ENCODE data around the gene ACAT1. TPM values are rescaled to one million over a fixed set of nuclear protein-coding genes. Genes with fewer than 3 reads are reported as not detected.
A peak's percentile ranks its signal among the peaks of the same experiment; 100 is the strongest.
"Not testable (repeated sequence)": the region's sequence is repeated elsewhere in the genome, so short reads cannot be mapped to it uniquely, and the experiment has no call there.

Gene ACAT1
- total RNA-seq, 1 donor from 2014 or later: 187 TPM

DNA sequence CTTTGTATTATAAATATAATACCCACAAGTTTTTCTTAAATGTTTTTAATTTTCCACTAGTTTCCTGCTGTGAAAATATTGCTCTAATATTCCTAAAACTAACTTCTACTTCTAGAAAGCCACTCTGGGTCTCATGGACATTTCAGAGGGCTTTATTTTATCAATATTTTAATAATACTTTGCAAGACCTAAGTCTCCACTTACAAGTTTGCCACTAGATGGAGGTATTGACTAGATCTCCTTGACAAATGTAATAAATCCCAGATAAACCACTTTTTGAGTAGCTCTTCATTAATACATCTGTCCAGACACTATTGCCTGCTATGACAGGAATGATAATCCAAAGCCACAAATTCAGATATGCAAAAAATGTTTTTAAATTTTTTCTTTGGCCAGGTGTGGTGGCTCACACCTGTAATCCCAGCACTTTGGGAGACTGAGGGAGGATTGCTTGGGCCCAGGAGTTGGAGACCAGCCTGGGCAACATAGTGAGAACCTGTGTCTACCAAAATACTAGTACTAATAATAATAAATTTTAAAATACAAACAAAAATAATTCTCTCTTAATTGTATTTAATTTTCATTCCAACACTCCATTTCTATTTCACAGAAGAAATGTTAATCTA, 3.5 kb upstream of the ACAT1 start:
- intact Hi-C loops (cut with DNase I): no loop called here
- no peak for DNase-seq (ENCODE audit: low spot score in 2 of 2)

DNA sequence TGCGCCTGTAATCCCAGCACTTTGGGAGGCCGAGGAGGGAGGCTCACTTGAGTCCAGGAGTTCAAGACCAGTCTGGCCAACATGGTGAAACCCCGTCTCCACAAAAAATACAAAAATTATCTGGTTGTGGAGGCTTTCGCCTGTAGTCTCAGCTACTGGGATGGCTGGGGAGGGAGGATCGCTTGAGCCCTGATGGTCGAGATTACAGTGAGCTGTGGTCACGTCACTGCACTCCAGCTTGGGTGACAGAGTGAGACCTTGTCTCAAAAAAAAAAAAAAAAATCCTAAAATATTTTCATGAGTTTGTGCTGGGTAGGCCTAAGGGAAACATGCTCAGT, 462 bp upstream of the ACAT1 start:
- not testable (repeated sequence) for H3K9me3 ChIP-seq, H3K27me3 ChIP-seq, H3K36me3 ChIP-seq
- Histone ChIP-seq H3K4me1 (peaks cover 0 to 20% of the 10 kb centered on the region in 2 donors), H3K4me3 (peak overlapping the region; percentile 84 to 92), H3K27ac (peak overlapping the region; percentile 96 to 97)
- DNase-seq (ENCODE audit: low spot score in 2 of 2): peak in 1 of 2 donors; percentile 67
- intact Hi-C loops (cut with DNase I): loop anchor here (1.0 to 10.0 kb wide), 7 partner anchors 101 to 1971 kb away; partner anchors contain the start of genes C11orf65, CUL5, CWF19L2 and NPAT

More for the DNA sequence above, 3.5 kb upstream of the ACAT1 start:
- Histone ChIP-seq H3K27ac (no peak overlapping the region), H3K4me3 (no peak overlapping the region), H3K36me3 (no peaks in the 10 kb centered on the region), H3K9me3 (no peaks in the 10 kb centered on the region), H3K4me1 (peaks cover 0 to 13% of the 10 kb centered on the region in 2 donors), H3K27me3 (no peaks in the 10 kb centered on the region)
- TF ChIP-seq, protein P1, sequence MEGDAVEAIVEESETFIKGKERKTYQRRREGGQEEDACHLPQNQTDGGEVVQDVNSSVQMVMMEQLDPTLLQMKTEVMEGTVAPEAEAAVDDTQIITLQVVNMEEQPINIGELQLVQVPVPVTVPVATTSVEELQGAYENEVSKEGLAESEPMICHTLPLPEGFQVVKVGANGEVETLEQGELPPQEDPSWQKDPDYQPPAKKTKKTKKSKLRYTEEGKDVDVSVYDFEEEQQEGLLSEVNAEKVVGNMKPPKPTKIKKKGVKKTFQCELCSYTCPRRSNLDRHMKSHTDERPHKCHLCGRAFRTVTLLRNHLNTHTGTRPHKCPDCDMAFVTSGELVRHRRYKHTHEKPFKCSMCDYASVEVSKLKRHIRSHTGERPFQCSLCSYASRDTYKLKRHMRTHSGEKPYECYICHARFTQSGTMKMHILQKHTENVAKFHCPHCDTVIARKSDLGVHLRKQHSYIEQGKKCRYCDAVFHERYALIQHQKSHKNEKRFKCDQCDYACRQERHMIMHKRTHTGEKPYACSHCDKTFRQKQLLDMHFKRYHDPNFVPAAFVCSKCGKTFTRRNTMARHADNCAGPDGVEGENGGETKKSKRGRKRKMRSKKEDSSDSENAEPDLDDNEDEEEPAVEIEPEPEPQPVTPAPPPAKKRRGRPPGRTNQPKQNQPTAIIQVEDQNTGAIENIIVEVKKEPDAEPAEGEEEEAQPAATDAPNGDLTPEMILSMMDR (IDR thresholded peaks at IDR 0.05): peak; percentile 9 to 53 (median 32)

DNA sequence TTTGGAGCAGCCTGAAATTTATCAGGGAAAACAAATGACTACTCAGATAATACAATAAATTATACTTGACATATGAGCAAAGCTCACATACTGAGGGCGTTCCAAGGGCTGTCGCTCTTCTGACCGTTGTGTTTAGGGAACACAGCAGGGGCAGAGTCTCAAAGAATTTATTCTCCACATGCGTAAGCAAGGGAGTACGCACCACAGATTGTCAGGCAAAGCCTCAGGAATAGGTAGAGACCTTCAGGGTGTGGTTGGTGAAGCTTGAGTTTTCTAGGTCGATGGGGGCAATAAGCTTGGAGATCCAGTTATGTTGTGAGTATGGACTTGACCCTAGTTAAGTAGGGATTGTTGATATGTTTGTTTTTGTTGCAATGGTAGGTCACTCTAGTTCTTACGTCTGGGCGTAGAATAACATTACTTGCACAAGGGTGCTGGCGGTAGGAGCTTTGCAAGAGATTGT, 830 bp downstream of the ACAT1 start:
- no peak for DNase-seq (ENCODE audit: low spot score in 2 of 2)
- Histone ChIP-seq H3K36me3 (no peaks in the 10 kb centered on the region), H3K9me3 (no peaks in the 10 kb centered on the region), H3K4me1 (peaks cover 0 to 20% of the 10 kb centered on the region in 2 donors), H3K27ac (peak overlapping the region; percentile 96 to 97), H3K4me3 (peak overlapping the region; percentile 84 to 92), H3K27me3 (no peaks in the 10 kb centered on the region)
- intact Hi-C loops (cut with DNase I): loop anchor here (5.0 to 10.0 kb wide), 5 partner anchors 345 to 1970 kb away; partner anchors contain the start of genes C11orf65, CWF19L2, POGLUT3 and ZC3H12C
- TF ChIP-seq, protein P1 (IDR thresholded peaks at IDR 0.05): no peak

DNA sequence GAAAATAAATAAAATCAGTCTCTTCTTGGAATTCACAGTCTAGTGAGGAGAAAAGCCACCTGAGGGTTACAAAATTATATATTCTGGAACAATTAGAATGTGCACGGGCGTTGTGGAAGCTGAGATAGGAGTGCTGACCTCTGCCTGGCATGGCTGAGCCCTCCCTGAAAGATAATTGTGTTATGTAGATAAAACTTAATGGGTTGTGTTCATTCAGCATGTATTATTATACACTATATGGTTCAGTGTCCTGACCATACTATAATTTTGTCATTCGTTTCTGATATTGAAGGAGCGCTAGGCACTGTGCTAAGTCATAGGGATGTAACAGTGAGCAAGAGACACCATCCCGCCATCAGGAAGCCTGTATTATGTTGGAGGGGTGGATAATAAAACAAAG, 3.7 kb downstream of the ACAT1 start:
- peaks cover 0 to 20% of the 10 kb centered on the region in 2 donors for H3K4me1 ChIP-seq
- no peaks in the 10 kb centered on the region for H3K9me3 ChIP-seq
- intact Hi-C loops (cut with DNase I): loop anchor here (10.0 kb wide), 1 partner anchor 670 kb away; the partner anchor contains the start of gene CWF19L2
- no peak for DNase-seq (ENCODE audit: low spot score in 2 of 2)
- peaks cover 3 to 4% of the 10 kb centered on the region in 2 donors for H3K36me3 ChIP-seq
- no peak overlapping the region for H3K27ac ChIP-seq
- no peak overlapping the region for H3K4me3 ChIP-seq
- TF ChIP-seq, protein P1 (IDR thresholded peaks at IDR 0.05): no peak
- no peaks in the 10 kb centered on the region for H3K27me3 ChIP-seq

DNA sequence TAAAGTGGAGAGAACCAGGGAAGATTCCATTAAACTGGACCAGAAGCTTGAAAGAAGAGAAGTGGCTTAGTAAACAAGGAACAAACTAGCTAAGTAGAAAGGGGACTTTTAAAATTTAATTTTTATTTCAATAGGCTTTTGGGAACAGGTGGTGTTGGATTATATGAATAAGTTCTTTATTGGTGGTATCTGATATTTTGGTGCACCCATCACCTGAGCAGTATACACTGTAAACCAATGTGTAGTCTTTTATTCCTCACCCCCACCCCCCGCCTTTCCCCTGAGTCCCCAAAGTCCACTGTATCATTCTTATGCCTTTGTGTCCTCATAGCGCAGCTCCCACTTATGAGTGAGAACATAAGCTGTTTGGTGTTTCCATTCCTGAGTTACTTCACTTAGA, 7.4 kb downstream of the ACAT1 start:
- intact Hi-C loops (cut with DNase I): loop anchor here (10.0 kb wide), 1 partner anchor 674 kb away; the partner anchor contains the start of gene CWF19L2
- Histone ChIP-seq H3K9me3 (no peaks in the 10 kb centered on the region), H3K4me3 (no peak overlapping the region), H3K4me1 (peaks cover 0 to 6% of the 10 kb centered on the region in 2 donors), H3K36me3 (peaks cover 5 to 13% of the 10 kb centered on the region in 2 donors), H3K27me3 (no peaks in the 10 kb centered on the region), H3K27ac (no peak overlapping the region)
- TF ChIP-seq, protein P1 (IDR thresholded peaks at IDR 0.05): no peak
- no peak for DNase-seq (ENCODE audit: low spot score in 2 of 2)

DNA sequence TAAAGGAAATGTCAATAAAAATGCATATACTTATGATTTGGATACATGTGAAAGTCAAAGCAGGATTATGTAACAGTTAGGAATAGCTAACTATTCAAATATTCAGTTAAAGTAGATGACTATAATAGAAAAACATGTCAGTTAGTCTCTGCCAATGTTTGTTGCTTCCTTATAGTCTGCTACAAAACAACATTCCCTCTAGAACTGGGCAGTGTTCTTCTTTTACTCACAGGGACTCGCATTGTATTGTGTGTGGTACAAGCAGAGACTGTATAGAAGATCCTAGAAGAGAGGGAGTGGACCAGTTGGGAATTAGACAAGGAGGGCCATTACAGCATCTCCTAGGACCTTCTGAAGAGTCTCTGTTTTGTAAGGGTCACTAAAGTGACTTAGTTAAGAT, 10.6 kb downstream of the ACAT1 start:
- peaks cover 0 to 5% of the 10 kb centered on the region in 2 donors for H3K4me1 ChIP-seq
- TF ChIP-seq, protein P1 (IDR thresholded peaks at IDR 0.05): no peak
- H3K27ac ChIP-seq: no peak overlapping the region
- intact Hi-C loops (cut with DNase I): no loop called here
- no peaks in the 10 kb centered on the region for H3K27me3 ChIP-seq
- H3K4me3 ChIP-seq: no peak overlapping the region
- DNase-seq (ENCODE audit: low spot score in 2 of 2): no peak
- H3K36me3 ChIP-seq: peaks cover 31% of the 10 kb centered on the region in 2 donors
- H3K9me3 ChIP-seq: no peaks in the 10 kb centered on the region

DNA sequence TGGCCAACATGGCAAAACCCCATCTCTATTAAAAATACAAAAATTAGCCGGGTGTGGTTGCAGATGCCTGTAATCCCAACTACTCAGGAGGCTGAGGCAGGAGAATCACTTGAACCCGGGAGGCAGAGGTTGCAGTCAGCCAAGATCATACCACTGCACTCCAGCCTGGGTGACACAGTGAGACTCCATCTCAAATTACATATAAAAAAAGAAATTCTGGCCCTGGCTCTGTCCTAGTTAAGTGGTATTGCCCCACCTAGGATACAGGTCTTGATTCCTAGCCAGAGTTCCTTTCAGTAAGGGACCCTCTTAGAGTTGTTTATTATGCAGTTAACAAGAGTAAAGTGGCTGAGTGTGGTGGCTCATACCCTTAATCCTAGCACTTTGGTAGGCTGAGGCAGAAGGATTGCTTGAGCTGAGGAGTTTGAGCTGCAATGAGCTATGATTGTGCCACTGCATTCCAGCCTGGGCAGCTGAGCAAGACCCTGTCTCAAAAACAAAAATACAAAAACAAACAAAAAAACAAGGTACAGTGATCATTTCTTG, 11.7 kb downstream of the ACAT1 start:
- H3K36me3 ChIP-seq: peaks cover 34 to 39% of the 10 kb centered on the region in 2 donors
- intact Hi-C loops (cut with DNase I); H3K4me3 ChIP-seq; DNase-seq (ENCODE audit: low spot score in 2 of 2); H3K27me3 ChIP-seq; H3K4me1 ChIP-seq; H3K9me3 ChIP-seq: not testable (repeated sequence)
- H3K27ac ChIP-seq: peak overlapping the region in 1 of 2 donors; percentile 24
